HG02763 (cell line): ENCODE results near the gene GLYATL3.
A peak's percentile ranks its signal among the peaks of the same experiment; 100 is the strongest.
"Not testable (repeated sequence)": the region's sequence is repeated elsewhere in the genome, so short reads cannot be mapped to it uniquely, and the experiment has no call there.

Source experiments
- ATAC-seq: cut with Tn5 transposase; IDR thresholded peaks from one replicate; pipeline ENCODE4 v1.9.1; 2021; ENCODE audit warnings: mild to moderate bottlenecking, moderate library complexity; ENCODE audit not compliant: unreplicated experiment

Gene GLYATL3

GRCh38 chr6:49499623-49500022 lies at the start of gene GLYATL3:
Gene GLYATL3 (plus strand): TSS chr6:49499923. CDS start chr6:49511991, 12,068 bp downstream.
- no peak for ATAC-seq

GRCh38 chr6:49453221-49453620 lies 46.5 kb upstream of the GLYATL3 start:
- no peak for ATAC-seq

DNA sequence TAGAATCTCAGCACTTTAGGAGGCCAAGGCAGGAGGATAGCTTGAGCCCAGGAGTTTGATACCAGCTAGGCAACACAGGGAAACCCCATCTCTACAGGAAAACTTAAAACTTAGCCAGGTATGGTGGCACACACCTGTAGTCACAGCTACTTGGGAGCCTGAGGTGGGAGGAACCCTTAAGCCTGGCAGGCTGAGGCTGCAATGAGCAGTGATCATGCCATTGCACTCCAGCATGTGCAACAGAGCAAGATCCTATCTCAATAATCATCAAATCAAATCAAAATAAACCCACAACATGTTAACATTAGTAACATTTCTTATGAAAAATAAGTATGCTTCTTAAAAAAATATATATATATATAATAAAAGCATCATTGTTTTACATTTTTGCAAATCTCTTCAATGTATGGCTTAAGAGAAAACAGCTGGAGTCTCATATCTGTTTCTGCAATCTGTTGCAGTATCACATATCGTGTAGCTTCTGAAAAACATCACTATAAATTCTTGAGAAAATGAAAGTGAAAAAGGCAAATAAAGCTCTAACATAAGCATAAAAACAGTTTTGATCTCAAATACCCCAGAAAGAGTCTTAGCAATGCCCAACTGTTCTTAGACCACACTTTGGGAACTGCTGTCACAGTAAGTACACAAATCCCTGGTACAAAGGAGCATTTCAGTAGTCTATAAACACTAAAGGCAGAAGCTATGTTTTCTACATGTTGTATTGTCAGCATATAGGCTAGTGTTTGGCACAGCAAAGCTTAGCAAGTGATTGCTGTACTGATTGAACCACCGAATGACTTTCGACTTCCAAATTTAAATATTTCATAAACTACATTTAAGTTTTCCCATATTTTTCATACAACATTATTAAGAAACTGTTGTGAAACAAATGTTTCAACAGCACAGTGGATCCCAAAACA lies 44.7 kb upstream of the GLYATL3 start:
- peak; percentile 72 for ATAC-seq

DNA sequence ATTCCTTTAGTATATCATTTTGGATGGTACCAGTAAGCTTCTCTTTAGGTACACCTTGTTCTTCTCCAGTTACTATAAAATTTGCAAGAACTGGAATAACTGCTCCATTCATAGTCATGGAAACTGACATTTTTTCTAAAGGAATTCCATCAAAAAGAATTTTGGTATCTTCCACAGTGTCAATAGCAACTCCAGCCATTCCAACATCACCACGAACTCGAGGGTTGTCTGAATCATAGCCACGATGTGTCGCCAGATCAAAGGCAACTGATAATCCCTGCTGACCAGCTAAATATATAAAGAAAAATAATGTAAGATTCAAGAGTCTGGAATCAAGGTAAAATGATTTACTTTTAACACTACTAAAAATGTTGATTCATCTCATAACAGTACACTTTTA lies 42.0 kb upstream of the GLYATL3 start:
- ATAC-seq: no peak

DNA sequence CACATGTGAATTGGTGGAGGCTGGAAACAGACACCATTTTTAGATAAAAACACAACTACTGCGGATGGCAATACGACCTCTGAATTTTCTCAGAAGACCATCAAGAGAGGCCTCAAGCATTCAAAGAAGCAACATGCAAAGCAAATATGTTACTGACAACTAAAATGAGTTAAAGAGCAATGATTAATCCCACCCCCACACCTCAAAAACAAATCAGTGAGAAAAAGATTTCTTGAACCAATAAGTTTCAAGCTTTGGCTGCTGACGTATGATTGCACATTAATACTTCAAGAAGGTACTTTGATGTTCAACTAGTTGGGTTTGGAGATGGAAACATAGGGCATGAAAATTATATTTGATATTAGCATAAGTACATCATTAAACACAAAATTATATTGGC lies 37.7 kb upstream of the GLYATL3 start:
- ATAC-seq: no peak

DNA sequence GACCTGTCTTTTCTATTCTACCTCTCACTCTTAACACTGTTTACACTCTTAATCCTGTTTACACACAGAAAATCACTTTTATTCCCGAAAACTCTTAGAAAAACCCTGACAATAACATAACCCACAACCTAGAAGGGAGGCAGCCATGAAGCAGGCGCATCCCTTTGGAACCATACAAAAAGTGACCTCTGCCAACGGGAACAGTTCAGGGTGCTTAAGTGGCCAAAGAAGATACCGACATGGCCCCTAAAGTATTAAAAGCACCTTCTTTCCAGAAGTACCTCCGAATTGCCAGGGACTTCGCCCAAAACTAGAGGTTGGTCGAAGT lies 37.2 kb upstream of the GLYATL3 start:
- ATAC-seq: peak; percentile 3

DNA sequence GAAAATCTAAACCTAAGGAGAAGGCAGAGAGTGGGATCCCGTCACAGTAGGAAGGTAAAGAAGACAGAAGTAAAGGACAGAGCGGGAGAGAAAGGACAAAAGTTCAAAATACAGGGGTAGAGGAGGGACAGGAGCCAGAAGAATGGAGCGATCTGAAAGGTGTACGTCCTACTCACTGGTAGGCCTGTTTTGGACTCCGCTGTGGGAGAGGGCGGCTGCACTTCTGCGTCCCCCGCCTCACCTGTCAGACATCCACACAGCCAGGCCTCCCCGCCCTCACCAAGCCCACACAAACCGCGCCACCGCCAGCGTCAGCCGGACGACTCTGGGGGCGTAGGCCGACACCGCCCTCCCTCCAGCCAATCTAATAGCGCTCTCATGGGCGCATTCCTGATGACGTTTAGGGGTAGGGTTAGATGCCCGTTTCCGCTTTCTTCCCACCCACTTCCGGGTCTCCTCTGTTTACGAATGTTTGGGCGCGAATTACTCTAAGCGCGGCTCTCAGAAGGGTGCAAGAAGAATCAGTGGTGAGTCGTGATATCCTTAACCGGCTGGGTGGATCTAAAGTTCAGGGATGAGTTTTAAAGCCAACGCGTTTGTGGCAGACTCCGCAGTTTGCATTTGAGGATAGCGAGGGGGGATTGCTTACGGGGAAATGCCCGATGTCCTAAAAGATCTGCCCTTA lies 36.7 kb upstream of the GLYATL3 start, which contains the start of the genes CENPQ and MMUT:
Gene CENPQ (plus strand): TSS at position 444 of the 685 bp plus-strand sequence. CDS start 6,807 bp downstream, outside the sequence.
Gene MMUT (minus strand): TSS at position 327 of the 685 bp plus-strand sequence. CDS start 3,787 bp downstream, outside the sequence.
- ATAC-seq: peak; percentile 99

DNA sequence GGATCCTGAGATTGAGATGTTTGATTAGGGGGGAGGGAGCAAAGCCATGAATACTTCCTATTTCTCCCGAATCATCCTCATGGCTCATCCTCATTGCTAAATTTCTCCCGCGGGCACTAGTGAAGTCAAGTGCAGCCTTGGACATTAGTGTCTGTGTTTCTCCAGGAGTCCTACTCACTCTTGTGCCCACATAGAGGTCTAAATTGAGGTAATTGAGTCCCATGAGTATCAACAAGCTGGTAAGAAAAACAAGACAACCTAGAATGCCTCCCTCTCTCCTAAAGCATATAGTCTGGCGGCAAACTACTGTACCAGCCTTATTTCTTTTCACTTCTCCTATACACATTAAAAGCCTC lies 36.1 kb upstream of the GLYATL3 start:
- ATAC-seq: peak; percentile 1

DNA sequence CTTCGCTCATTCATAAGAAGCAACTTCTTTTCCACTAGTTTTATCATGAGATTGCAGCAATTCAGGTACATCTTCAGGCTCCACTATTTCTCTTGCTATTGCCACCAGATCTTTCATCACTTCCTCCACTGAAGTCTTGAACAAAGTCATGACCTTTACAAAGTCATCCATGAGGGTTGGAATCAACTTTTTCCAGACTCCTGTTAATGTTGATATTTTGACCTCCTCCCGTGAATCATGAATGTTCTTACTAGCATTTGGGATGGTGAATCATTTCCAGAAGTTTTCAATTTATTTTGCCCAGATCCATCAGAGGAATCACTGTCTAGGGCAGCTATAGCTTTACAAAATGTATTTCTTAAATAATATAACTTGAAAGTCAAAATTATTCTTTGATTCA lies 35.0 kb upstream of the GLYATL3 start:
- ATAC-seq: no peak

DNA sequence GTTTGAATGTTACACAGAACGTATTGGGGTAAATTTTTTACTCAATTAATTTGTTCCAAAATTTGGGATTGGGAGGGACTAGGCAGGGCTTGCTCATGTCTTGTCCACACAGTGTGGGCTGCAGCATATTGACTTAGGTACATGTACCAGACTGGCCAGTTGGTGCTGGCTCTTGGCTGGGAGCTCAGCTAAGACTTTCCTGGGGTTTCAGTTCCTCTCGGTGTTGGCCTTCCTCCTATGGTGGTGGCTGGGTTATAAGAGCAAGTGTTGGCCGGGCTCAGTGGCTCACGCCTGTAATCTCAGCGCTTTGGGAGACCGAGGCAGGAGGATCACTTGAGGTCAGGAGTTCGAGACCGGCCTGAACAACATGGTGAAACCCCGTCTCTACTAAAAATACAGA lies 31.7 kb upstream of the GLYATL3 start:
- ATAC-seq: no peak

DNA sequence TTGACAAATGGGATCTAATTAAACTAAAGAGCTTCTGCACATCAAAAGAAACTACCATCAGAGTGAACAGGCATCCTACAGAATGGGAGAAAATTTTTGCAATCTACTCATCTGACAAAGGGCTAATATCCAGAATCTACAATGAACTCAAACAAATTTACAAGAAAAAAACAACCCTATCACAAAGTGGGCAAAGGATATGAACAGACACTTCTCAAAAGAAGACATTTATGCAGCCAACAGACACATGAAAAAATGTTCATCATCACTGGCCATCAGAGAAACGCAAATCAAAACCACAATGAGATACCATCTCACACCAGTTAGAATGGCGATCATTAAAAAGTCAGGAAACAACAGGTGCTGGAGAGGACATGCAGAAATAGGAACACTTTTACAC lies 23.2 kb upstream of the GLYATL3 start:
- ATAC-seq: not testable (repeated sequence)

DNA sequence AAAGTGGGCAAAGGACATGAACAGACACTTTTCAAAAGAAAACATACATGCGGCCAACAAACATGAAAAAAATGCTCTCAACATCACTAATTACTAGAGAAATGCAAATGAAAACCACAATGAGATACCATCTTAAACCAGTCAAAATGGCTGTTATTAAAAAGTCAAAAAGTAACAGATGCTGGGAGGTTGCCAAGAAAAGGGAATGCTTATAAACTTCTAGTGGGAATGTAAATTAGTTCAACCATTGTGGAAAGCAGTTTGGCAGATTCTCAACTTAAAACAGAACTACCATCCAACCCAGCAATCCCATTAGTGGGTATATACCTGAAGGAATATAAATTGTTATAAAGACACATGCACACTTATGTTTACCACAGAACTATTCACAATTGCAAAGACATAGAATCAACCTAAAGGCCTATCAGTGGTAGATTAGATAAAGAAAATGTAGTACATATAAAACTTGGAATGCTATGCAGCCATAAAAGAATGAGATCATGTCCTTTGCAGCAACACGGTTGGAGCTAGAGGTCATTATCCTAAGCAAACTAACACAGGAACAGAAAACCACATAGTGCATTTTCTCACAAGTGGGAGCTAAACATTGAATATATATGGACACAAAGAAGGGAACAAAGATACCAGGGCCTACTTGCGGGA lies 20.3 kb upstream of the GLYATL3 start:
- ATAC-seq: no peak

DNA sequence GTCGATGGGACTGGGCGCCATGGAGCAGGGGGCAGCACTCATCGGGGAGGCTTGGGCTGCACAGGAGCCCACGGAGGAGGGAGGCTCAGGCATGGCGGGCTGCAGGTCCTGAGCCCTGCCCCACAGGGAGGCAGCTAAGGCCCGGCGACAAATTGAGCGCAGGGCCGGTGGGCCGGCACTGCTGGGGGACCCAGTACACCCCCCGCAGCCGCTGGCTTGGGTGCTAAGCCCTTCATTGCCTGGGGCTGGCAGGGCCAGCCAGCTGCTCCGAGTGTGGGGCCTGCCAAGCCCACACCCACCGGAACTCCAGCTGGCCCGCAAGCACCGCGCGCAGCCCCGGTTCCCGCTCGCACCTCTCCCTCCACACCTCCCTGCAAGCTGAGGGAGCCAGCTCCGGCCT lies 17.9 kb upstream of the GLYATL3 start:
- not testable (repeated sequence) for ATAC-seq

DNA sequence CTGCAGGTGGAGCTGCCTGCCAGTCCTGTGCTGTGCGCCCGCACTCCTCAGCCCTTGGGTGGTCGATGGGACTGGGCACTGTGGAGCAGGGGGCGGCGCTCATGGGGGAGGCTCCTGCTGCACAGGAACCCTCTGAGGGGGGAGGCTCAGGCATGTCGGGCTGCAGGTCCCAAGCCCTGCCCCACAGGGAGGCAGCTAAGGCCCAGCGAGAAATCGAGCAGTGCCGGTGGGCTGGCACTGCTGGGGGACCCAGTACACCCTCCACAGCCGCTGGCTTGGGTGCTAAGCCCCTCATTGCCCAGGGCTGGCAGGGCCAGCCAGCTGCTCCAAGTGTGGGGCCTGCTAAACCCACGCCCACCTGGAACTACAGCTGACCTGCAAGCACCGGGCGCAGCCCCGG lies 16.3 kb upstream of the GLYATL3 start:
- ATAC-seq: not testable (repeated sequence)

GRCh38 chr6:49490633-49491032 lies 9.1 kb upstream of the GLYATL3 start:
- ATAC-seq: no peak

- ATAC-seq: no peak
Measured at GRCh38 chr6:49497304-49497703, 2.4 kb upstream of the GLYATL3 start.

GRCh38 chr6:49499126-49499525 lies 597 bp upstream of the GLYATL3 start:
- ATAC-seq: no peak

DNA sequence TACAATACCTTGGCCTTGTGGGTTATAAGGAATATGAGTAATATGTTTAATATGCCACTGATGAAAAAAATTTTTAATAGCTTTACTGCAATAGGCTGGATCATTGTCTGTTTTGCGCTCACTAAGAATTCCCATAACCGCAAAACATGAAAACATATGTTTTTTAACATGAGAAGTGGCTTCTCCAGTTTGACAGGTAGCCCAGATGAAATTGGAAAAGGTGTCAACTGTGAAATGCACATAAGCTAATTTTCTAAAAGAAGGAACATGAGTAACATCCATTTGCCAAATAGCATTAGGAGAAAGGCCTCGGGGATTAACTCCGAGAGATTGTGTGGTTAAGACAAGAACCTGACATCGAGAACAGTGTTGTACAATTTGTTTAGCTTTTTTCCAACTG lies 4.9 kb downstream of the GLYATL3 start:
- ATAC-seq: no peak

- ATAC-seq: no peak
Measured at GRCh38 chr6:49506569-49507111, 6.9 kb downstream of the GLYATL3 start.

GRCh38 chr6:49509342-49509741 lies 9.6 kb downstream of the GLYATL3 start:
- no peak for ATAC-seq
